A549 (cell line): ENCODE measurements around the gene PDE8A. TPM values are rescaled to one million over a fixed set of nuclear protein-coding genes. Genes with fewer than 3 reads are reported as not detected.

Source experiments
- ATAC-seq, 2 experiments: fragments of 200-7000 bp in 1 of 2; fragments of >200 bp in 1 of 2; cut with Nextera tagmentation in 1 of 2; cut with Tn5 transposase in 1 of 2; 3 replicates each; pipeline versions ENCODE4 v1.8.0 to v1.9.1; 2018 to 2020; ENCODE audit warnings: mild to moderate bottlenecking in 1 of 2, moderate library complexity in 1 of 2
- CTCF ChIA-PET: fragments of 300-600 bp; sonication (Branson Sonifier 250); formaldehyde crosslinking; extraction: SDS; loops from one replicate; lab custom pipeline; 2021; ENCODE audit warnings: antibody characterized with exemption, inconsistent platforms; lab: Yijun Ruan, JAX
- POLR2A ChIA-PET: fragments of 350-600 bp; formaldehyde crosslinking; extraction: SDS; loops from one replicate; lab custom pipeline; 2021; ENCODE audit warnings: antibody characterized with exemption, inconsistent platforms; lab: Yijun Ruan, JAX
- DNase-seq, 2 experiments: peaks; one replicate each; pipeline versions ENCODE4 v3.0.0 to v3.0.0-alpha.2; 2011 to 2016; ENCODE audit warnings: low read depth in 1 of 2, low spot score in 1 of 2
- FAIRE-seq: peaks from 2 replicates; lab custom pipeline; 2011; peaks lifted over from hg19 to GRCh38; lab: Jason Lieb, UNC
- H3K27ac ChIP-seq, 2 experiments: fragments of >200 bp; sonication (Bioruptor Twin); formaldehyde crosslinking; 3 replicates each; pipeline ENCODE4 v1.5.1; 2016 to 2017
- H3K4me1 ChIP-seq: fragments of >200 bp; sonication (Bioruptor Twin); formaldehyde crosslinking; 3 replicates; pipeline ENCODE4 v1.6.1; 2016
- H3K4me2 ChIP-seq: fragments of >200 bp; sonication (Bioruptor Twin); formaldehyde crosslinking; 3 replicates; pipeline ENCODE4 v1.6.1; 2016
- H3K4me3 ChIP-seq: fragments of >200 bp; sonication (Bioruptor Twin); formaldehyde crosslinking; 3 replicates; pipeline ENCODE4 v1.5.1; 2016
- H3K9me3 ChIP-seq: fragments of >200 bp; sonication (Bioruptor Twin); formaldehyde crosslinking; 3 replicates; pipeline ENCODE4 v1.6.1; 2016
- CBX2 ChIP-seq: fragments of 200-600 bp; sonication (generic); IDR thresholded peaks from 2 replicates; pipeline ENCODE4 v1.6.1; 2016; ENCODE audit warnings: low read depth, mild to moderate bottlenecking, borderline replicate concordance
- CEBPB ChIP-seq, 2 experiments: fragments of >200 bp in 1 of 2; sonication (Bioruptor Twin) in 1 of 2; formaldehyde crosslinking in 1 of 2; IDR thresholded peaks; 2 replicates each; pipeline ENCODE4 v1.6.1; 2012 to 2016
- CHD2 ChIP-seq: fragments of 150-350 bp; IDR thresholded peaks from 2 replicates; pipeline ENCODE4 v1.6.1; 2014; ENCODE audit warnings: low read length; ENCODE audit not compliant: partially characterized antibody
- EHMT2 ChIP-seq: fragments of 200-600 bp; sonication (generic); IDR thresholded peaks from 2 replicates; pipeline ENCODE4 v1.6.1; 2016; ENCODE audit warnings: antibody characterized with exemption, low read depth, mild to moderate bottlenecking, moderate library complexity
- ESRRA ChIP-seq: fragments of 150-350 bp; IDR thresholded peaks from 2 replicates; pipeline ENCODE4 v1.6.1; 2014; ENCODE audit warnings: mild to moderate bottlenecking, low read length, borderline replicate concordance
- FOSL2 ChIP-seq, 2 experiments: fragments of 450-650 bp in 1 of 2; fragments of >200 bp in 1 of 2; sonication (Bioruptor Twin) in 1 of 2; formaldehyde crosslinking; IDR thresholded peaks; 2 replicates each; pipeline versions ENCODE4 v1.5.0 to v1.6.1; 2016 to 2020; ENCODE audit warnings: mild to moderate bottlenecking in 1 of 2, moderate library complexity in 1 of 2
- FOXS1 ChIP-seq: fragments of 250-450 bp; sonication (Bioruptor Pico); IDR thresholded peaks from 2 replicates; pipeline ENCODE4 v1.5.0; 2020; ENCODE audit warnings: mild to moderate bottlenecking, moderate library complexity
- HEYL ChIP-seq: fragments of 250-450 bp; sonication (Bioruptor Pico); IDR thresholded peaks from 2 replicates; pipeline ENCODE4 v1.8.0; 2021; ENCODE audit warnings: mild to moderate bottlenecking, moderate library complexity
- HOXA7 ChIP-seq: fragments of 250-450 bp; sonication (Bioruptor Pico); IDR thresholded peaks from 2 replicates; pipeline ENCODE4 v1.5.0; 2020; ENCODE audit warnings: mild to moderate bottlenecking, moderate library complexity
- HOXB5 ChIP-seq: fragments of 250-450 bp; sonication (Bioruptor Pico); IDR thresholded peaks from 2 replicates; pipeline ENCODE4 v1.5.0; 2020; ENCODE audit warnings: mild to moderate bottlenecking, moderate library complexity
- JUNB ChIP-seq: fragments of >200 bp; sonication (Bioruptor Twin); formaldehyde crosslinking; IDR thresholded peaks from 2 replicates; pipeline ENCODE4 v1.6.1; 2016
- KDM1A ChIP-seq: fragments of 200-600 bp; sonication (generic); IDR thresholded peaks from 2 replicates; pipeline ENCODE4 v1.6.1; 2016; ENCODE audit warnings: low read depth, mild to moderate bottlenecking
- MAFK ChIP-seq: fragments of 450-650 bp; IDR thresholded peaks from 2 replicates; pipeline ENCODE4 v1.6.1; 2014; ENCODE audit not compliant: partially characterized antibody
- MYC ChIP-seq: IDR thresholded peaks from 2 replicates; pipeline ENCODE4 v1.6.1; 2012; ENCODE audit warnings: mild to moderate bottlenecking, inconsistent platforms, low read length, improper control_type of control experiment, borderline replicate concordance
- POLR2A ChIP-seq: IDR thresholded peaks from 2 replicates; pipeline ENCODE4 v1.6.1; 2012; ENCODE audit warnings: mild to moderate bottlenecking, low read length
- RARB ChIP-seq: fragments of 250-450 bp; sonication (Bioruptor Pico); IDR thresholded peaks from 2 replicates; pipeline ENCODE4 v1.8.0; 2021; ENCODE audit warnings: mild to moderate bottlenecking, moderate library complexity
- RFX5 ChIP-seq: fragments of 450-650 bp; IDR thresholded peaks from 2 replicates; pipeline ENCODE4 v1.7.1; 2014; ENCODE audit warnings: antibody characterized with exemption, mild to moderate bottlenecking, moderate library complexity
- TFCP2L1 ChIP-seq: fragments of 250-450 bp; sonication (Bioruptor Pico); IDR thresholded peaks from 2 replicates; pipeline ENCODE4 v1.5.0; 2021; ENCODE audit warnings: mild to moderate bottlenecking
- ZFP36 ChIP-seq: fragments of 450-650 bp; IDR thresholded peaks from 2 replicates; pipeline ENCODE4 v1.6.1; 2014; ENCODE audit warnings: borderline replicate concordance; ENCODE audit not compliant: partially characterized antibody
- ZNF302 ChIP-seq: fragments of 250-450 bp; sonication (Bioruptor Pico); IDR thresholded peaks from 2 replicates; pipeline ENCODE4 v1.9.0; 2021; ENCODE audit warnings: inconsistent platforms, mild to moderate bottlenecking, moderate library complexity
- ZSCAN20 ChIP-seq: fragments of 250-450 bp; sonication (Bioruptor Pico); IDR thresholded peaks from 2 replicates; pipeline ENCODE4 v1.8.0; 2022; ENCODE audit warnings: mild to moderate bottlenecking, moderate library complexity
- WGBS: methylation state at CpG from one replicate; pipeline ENCODE4 v1.1.6; 2017; ENCODE audit errors: missing lambda C conversion rate; 5-methylcytosine and 5-hydroxymethylcytosine counted together
- polyA plus RNA-seq, 4 experiments: library from polyadenylated mRNA; depleted of rRNA in 3 of 4; stranded (reverse); fragments of >200 nt; fragmentation: RNase III in 1 of 4; extraction: RNeasy Plus Mini Kit Qiagen cat#74134 plus additional on column Dnase treatment in 1 of 4; gene quantifications; 2 replicates in 3 of 4; 3 replicates in 1 of 4; pipeline ENCODE4 v1.2.3, GENCODE V29; 2011 to 2017
- TF ChIP-seq, protein P1 (sequence below): fragments of 250-450 bp; sonication (Bioruptor Pico); IDR thresholded peaks from 2 replicates; pipeline ENCODE4 v1.5.0; 2021; ENCODE audit warnings: mild to moderate bottlenecking, moderate library complexity, borderline replicate concordance
- TF ChIP-seq, protein P2 (sequence below): IDR thresholded peaks from 2 replicates; pipeline ENCODE4 v1.6.1; 2012

Gene PDE8A
- polyA plus RNA-seq, 2 of the 4 experiments (the other 2 are of a cell fraction), result 45.3 to 204 TPM

GRCh38 chr15:85097725-85098124, 116.1 kb downstream of the PDE8A start:
- FAIRE-seq, result no peak
- TF ChIP-seq HOXA7 (CRISPR knock-in tag), result no peak; the same call in 1 of the 2 replicates
- TF ChIP-seq FOSL2 (IDR thresholded peaks at IDR 0.05), result no peak
- TF ChIP-seq FOSL2 (CRISPR knock-in tag; IDR thresholded peaks at IDR 0.05), result peak; percentile 11; the same call in 1 of the 2 replicates
- no peak for TF ChIP-seq RFX5
- no peak for TF ChIP-seq ZNF302
- TF ChIP-seq TFCP2L1, result no peak
- no peak for TF ChIP-seq FOXS1 (CRISPR knock-in tag)
- no peak for TF ChIP-seq HOXB5
- POLR2A ChIA-PET, result no interaction called here
- WGBS, result 46% methylated on average over 2 of the region's 2 CpGs
- H3K4me1 ChIP-seq, result peaks cover 25% of the 10 kb centered on the region
- DNase-seq, result peak in 1 of 2 experiments; percentile 39
- H3K4me2 ChIP-seq, result peak overlapping the region; percentile 43
- H3K4me3 ChIP-seq, result no peak overlapping the region
- ATAC-seq, result no peak
- peak overlapping the region in 1 of 2 experiments; percentile 56; a peak in 4 of 6 replicates for H3K27ac ChIP-seq
- CTCF ChIA-PET, result interaction anchor here (1.3 to 1.9 kb wide), 2 partner anchors 12 to 142 kb away, joined by 5 to 6 read pairs; no protein-coding TSS in a partner anchor
- H3K9me3 ChIP-seq, result no peaks in the 10 kb centered on the region

DNA sequence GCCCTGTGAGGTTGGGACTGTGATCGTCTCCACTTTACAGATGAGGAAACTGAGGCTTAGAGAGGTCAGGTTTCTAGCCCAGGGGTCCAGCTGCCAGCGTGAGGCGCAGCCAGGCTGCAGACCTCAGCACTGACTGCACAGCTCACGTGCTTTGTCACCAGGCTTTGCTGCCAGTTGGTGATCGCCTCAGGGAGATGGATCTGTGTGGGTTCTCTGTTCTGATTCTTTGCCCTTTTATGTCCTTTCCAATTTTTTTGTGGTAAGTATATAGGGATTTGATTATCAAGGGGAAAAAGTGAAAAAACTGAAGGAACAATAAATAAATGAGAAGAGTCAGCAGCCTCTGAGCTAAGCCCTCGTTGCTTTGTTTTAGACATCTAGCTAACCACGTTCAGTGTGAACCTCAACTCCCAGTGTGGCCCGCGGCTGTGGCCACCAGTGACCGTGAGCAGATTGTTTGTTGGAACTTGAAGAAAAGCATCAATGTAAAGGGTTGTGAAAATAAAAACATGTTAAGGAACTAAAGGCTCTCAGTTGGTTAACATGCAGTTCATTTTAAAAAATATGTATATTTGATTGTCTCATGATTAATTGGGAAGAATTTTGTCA, 117.6 kb downstream of the PDE8A start:
- ChIA-PET CTCF (interaction anchor here (1.1 to 1.3 kb wide), 3 partner anchors 13 to 144 kb away, joined by 3 to 5 read pairs (median 3); no protein-coding TSS in a partner anchor), POLR2A (no interaction called here)
- WGBS, result 92% methylated on average over 10 of the region's 10 CpGs
- ATAC-seq (no peak), FAIRE-seq (no peak), DNase-seq (no peak)
- H3K27ac ChIP-seq, result no peak overlapping the region
- no peaks in the 10 kb centered on the region for H3K9me3 ChIP-seq
- H3K4me2 ChIP-seq, result no peak overlapping the region
- peaks cover 23% of the 10 kb centered on the region for H3K4me1 ChIP-seq
- no peak for TF ChIP-seq FOSL2 (IDR thresholded peaks at IDR 0.05)
- no peak for TF ChIP-seq FOSL2 (CRISPR knock-in tag; IDR thresholded peaks at IDR 0.05)
- TF ChIP-seq KDM1A, result no peak
- TF ChIP-seq ESRRA, result no peak
- no peak for TF ChIP-seq RARB
- TF ChIP-seq, protein P1, sequence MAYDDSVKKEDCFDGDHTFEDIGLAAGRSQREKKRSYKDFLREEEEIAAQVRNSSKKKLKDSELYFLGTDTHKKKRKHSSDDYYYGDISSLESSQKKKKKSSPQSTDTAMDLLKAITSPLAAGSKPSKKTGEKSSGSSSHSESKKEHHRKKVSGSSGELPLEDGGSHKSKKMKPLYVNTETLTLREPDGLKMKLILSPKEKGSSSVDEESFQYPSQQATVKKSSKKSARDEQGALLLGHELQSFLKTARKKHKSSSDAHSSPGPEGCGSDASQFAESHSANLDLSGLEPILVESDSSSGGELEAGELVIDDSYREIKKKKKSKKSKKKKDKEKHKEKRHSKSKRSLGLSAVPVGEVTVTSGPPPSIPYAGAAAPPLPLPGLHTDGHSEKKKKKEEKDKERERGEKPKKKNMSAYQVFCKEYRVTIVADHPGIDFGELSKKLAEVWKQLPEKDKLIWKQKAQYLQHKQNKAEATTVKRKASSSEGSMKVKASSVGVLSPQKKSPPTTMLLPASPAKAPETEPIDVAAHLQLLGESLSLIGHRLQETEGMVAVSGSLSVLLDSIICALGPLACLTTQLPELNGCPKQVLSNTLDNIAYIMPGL (CRISPR knock-in tag), result no peak
- H3K4me3 ChIP-seq, result no peak overlapping the region

- CTCF ChIA-PET, result interaction anchor here (1.0 kb wide), 2 partner anchors 32 to 56 kb away, joined by 3 read pairs; no protein-coding TSS in a partner anchor
- H3K9me3 ChIP-seq, result no peaks in the 10 kb centered on the region
- TF ChIP-seq HOXB5, result no peak
- TF ChIP-seq, protein P2, sequence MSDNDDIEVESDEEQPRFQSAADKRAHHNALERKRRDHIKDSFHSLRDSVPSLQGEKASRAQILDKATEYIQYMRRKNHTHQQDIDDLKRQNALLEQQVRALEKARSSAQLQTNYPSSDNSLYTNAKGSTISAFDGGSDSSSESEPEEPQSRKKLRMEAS, result no peak
- TF ChIP-seq MYC, result no peak
- no peak for TF ChIP-seq CHD2
- TF ChIP-seq MAFK, result no peak
- no peak for TF ChIP-seq POLR2A
- no peak for TF ChIP-seq CBX2
- no peak for TF ChIP-seq ZSCAN20 (CRISPR knock-in tag)
- TF ChIP-seq KDM1A, result no peak
- TF ChIP-seq ZFP36, result no peak
- no peak for TF ChIP-seq HEYL
- TF ChIP-seq JUNB, result no peak
- TF ChIP-seq CEBPB (IDR thresholded peaks at IDR 0.05), result no peak
- TF ChIP-seq EHMT2, result no peak
- H3K4me3 ChIP-seq, result no peak overlapping the region
- DNase-seq (no peak), FAIRE-seq (no peak), ATAC-seq (no peak)
- WGBS, result 86% methylated on average over 10 of the region's 10 CpGs
- H3K4me2 ChIP-seq, result no peak overlapping the region
- H3K4me1 ChIP-seq, result peaks cover 16% of the 10 kb centered on the region
- no peak overlapping the region for H3K27ac ChIP-seq
- POLR2A ChIA-PET, result no interaction called here
Measured at GRCh38 chr15:85100186-85100937, 118.7 kb downstream of the PDE8A start.
